DMS114 treated with DMSO at 0.1 percent for 48 hours (cell line): ENCODE results near the gene RANBP3.

ENCODE experiments used
- DNase-seq: peaks from one replicate; lab custom pipeline; 2025; ENCODE audit not compliant: unreplicated experiment; lab: John Stamatoyannopoulos, UW

RANBP3 gene

GRCh38 chr19:5953030-5953589 is 24.8 kb downstream of the RANBP3 start:
- DNase-seq = no peak

GRCh38 chr19:5952193-5953029 is 25.5 kb downstream of the RANBP3 start:
- no peak for DNase-seq

GRCh38 chr19:5951338-5951861 is 26.5 kb downstream of the RANBP3 start:
- no peak for DNase-seq

- no peak for DNase-seq
Observed at GRCh38 chr19:5950741-5951140, 27.2 kb downstream of the RANBP3 start.

- DNase-seq = no peak
Observed at GRCh38 chr19:5949792-5950305, 28.1 kb downstream of the RANBP3 start.

GRCh38 chr19:5948752-5949564 is 29.0 kb downstream of the RANBP3 start:
- DNase-seq = no peak

- DNase-seq = no peak
Observed at GRCh38 chr19:5947435-5947834, 30.5 kb downstream of the RANBP3 start.

- DNase-seq = no peak
Observed at GRCh38 chr19:5943623-5944022, 34.3 kb downstream of the RANBP3 start.

- DNase-seq = no peak
Observed at GRCh38 chr19:5943045-5943444, 34.9 kb downstream of the RANBP3 start.

GRCh38 chr19:5941673-5942072 is 36.3 kb downstream of the RANBP3 start:
- DNase-seq = no peak

GRCh38 chr19:5940260-5941208 is 37.4 kb downstream of the RANBP3 start:
- DNase-seq = no peak

- DNase-seq = no peak
Observed at GRCh38 chr19:5937550-5937949, 40.4 kb downstream of the RANBP3 start.

GRCh38 chr19:5936292-5936592 is 41.7 kb downstream of the RANBP3 start:
- DNase-seq = no peak

- no peak for DNase-seq
Observed at GRCh38 chr19:5935473-5936291, 42.3 kb downstream of the RANBP3 start.

- no peak for DNase-seq
Observed at GRCh38 chr19:5934774-5935472, 43.0 kb downstream of the RANBP3 start.

GRCh38 chr19:5934069-5934401 is 43.9 kb downstream of the RANBP3 start:
- no peak for DNase-seq

GRCh38 chr19:5933391-5934068 is 44.4 kb downstream of the RANBP3 start:
- no peak for DNase-seq

GRCh38 chr19:5932609-5933262 is 45.2 kb downstream of the RANBP3 start:
- DNase-seq = no peak
